ENCODE measurements around the gene PGAP6. TPM values are rescaled to one million over a fixed set of nuclear protein-coding genes. Genes with fewer than 3 reads are reported as not detected.
"Not testable (repeated sequence)": the region's sequence is repeated elsewhere in the genome, so short reads cannot be mapped to it uniquely, and the experiment has no call there.

PGAP6 gene
- total RNA-seq, 1 donor from 2014 or later = 66.6 TPM

DNA sequence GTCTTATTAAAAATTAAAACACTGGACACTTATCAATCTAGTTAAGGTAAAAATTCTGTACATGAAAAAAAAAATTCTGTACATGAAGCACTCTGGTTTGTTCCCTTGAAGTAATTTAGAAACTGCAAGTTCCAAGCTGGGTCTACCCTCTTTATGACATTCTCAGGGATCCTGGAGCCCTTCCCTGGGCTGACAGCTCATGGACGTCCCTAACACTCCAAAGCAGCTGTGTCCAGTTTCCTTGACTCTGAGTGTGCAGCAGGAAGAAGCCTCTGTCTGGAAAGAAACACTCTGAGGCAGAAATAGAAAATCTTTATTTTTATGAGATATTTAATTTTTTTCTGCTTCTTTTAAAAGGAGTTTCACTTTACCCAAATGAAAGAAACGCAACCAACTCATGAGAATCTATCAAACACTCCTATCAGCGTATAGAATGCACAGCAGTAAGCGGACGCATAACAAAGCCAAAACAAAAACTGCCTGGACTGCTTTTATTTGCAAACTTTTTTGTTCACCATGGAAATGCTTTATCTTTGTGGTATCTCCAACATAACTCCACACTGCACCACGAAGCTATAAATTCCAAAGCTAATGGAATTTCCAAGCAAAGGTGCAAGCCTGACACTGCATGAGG lies 50.5 kb downstream of the PGAP6 start:
- DNase-seq (ENCODE audit: low read depth in 2 of 2) = not testable (repeated sequence)

- DNase-seq (ENCODE audit: low read depth in 2 of 2) = no peak
Measured at GRCh38 chr16:330741-331140, 51.0 kb downstream of the PGAP6 start.

DNA sequence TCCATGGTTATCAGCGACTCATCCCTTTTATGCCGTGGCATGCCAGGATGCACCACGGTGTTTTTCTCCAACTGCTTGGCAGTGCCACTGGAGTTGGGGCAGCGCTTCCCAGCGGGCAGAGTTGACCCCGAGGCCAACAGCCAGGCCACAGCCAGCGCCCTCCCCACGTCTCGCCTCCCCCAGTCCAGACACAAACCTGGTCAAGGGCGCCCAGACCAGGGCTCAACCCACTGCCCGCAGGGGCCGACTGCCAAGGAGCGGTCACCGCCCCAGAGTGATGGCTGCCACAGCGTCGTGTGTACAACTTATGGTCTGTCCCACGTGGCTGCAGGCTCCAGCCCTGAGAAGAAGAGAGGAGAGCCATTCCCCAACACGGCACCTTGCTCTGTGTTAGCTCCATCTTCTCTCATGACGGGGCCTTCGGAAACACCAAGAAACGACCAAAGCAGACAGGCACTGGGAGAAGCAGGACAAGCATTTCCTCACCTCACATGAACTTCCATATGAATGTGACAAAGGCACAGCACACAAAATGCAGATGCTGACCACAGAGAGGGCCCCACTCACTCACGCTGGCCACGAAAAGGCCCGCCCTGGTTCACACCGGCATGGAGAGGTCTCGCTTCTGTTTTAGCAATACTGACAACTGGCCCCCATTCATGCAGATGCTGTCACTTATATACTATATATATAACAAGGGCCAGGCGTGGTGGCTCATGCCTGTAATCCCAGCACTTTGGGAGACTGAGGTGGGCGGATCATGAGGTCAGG lies 56.2 kb downstream of the PGAP6 start:
- no peak for DNase-seq (ENCODE audit: low read depth in 2 of 2)

- peak in 1 of 2 donors; percentile 15 for DNase-seq (ENCODE audit: low read depth in 2 of 2)
Measured at GRCh38 chr16:324451-325334, 57.1 kb downstream of the PGAP6 start.

GRCh38 chr16:324201-324450 lies 57.7 kb downstream of the PGAP6 start:
- no peak for DNase-seq (ENCODE audit: low read depth in 2 of 2)

DNA sequence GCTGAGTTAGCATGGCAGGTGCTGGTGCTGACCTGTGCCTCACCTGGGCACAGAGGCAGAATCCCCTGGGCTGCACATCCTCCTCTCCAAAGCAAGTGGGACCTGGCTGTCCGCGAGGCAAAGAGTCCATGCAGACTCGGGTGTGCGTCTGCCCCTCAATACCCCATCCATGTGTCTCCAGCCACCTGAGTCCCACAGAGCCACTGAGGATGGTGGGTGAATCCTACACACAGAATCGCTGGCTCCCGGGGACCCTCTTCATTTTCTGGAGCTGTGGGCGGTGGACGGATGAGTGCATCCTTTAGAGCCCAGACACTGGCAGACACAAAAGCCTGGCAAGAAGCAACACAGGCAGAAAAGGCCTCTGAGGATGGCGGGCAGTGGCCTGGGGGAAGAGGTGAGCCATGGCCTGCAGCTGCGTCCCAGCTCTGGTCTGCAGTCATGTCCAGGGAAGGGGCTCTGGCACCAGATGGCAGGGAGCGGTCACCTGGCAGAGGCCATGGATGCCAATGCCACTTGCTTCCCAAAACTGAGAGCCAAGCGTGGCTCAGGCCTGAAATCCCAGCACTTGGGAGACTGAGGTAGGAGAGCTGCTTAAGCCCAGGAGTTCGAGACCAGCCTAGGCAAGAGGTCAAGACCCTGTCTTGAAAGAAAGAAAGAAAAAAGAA lies 59.2 kb downstream of the PGAP6 start:
- DNase-seq (ENCODE audit: low read depth in 2 of 2) = no peak

- no peak for DNase-seq (ENCODE audit: low read depth in 2 of 2)
Measured at GRCh38 chr16:321532-321931, 60.2 kb downstream of the PGAP6 start.

Other genes with a start within 250 kb of the PGAP6 start
- 3.2 and 8.0 TPM in 2 replicates for gene NPRL3, start 243.3 kb downstream of the PGAP6 start, total RNA-seq
- gene HBZ, start 229.3 kb downstream of the PGAP6 start, total RNA-seq = not detected in 2 replicates
- gene HBM, start 216.0 kb downstream of the PGAP6 start, total RNA-seq = not detected in 2 replicates
- 0.51 TPM in 1 of 2 replicates, not detected in the other for gene HBA2, start 209.1 kb downstream of the PGAP6 start, total RNA-seq
- not detected in 2 replicates for gene HBA1, start 205.3 kb downstream of the PGAP6 start, total RNA-seq
- gene HBQ1, start 201.5 kb downstream of the PGAP6 start, total RNA-seq = 0.63 and 1.4 TPM in 2 replicates
- gene LUC7L, start 152.5 kb downstream of the PGAP6 start, total RNA-seq = 27.6 and 31.2 TPM in 2 replicates
- 33.1 and 58.9 TPM in 2 replicates for gene FAM234A, start 147.2 kb downstream of the PGAP6 start, total RNA-seq
- gene RGS11, start 106.0 kb downstream of the PGAP6 start, total RNA-seq = 0.26 and 0.38 TPM in 2 replicates
- 0.13 TPM in 1 of 2 replicates, not detected in the other for gene ARHGDIG, start 101.4 kb downstream of the PGAP6 start, total RNA-seq
- gene PDIA2, start 98.8 kb downstream of the PGAP6 start, total RNA-seq = under 0.01 TPM in 1 of 2 replicates, not detected in the other
- 13.6 and 19.7 TPM in 2 replicates for gene AXIN1, start 29.3 kb downstream of the PGAP6 start, total RNA-seq
- 60.3 and 77.0 TPM in 2 replicates for gene MRPL28, start 11.4 kb downstream of the PGAP6 start, total RNA-seq
- 45.4 and 50.3 TPM in 2 replicates for gene NME4, start 15.2 kb upstream of the PGAP6 start, total RNA-seq
- 11.4 and 19.2 TPM in 2 replicates for gene DECR2, start 19.9 kb upstream of the PGAP6 start, total RNA-seq
- 19.0 and 48.9 TPM in 2 replicates for gene RAB11FIP3, start 43.7 kb upstream of the PGAP6 start, total RNA-seq
- 18.9 and 31.5 TPM in 2 replicates for gene CAPN15, start 145.7 kb upstream of the PGAP6 start, total RNA-seq
- not detected in 2 replicates for gene PRR35, start 178.4 kb upstream of the PGAP6 start, total RNA-seq
- gene NHLRC4, start 185.0 kb upstream of the PGAP6 start, total RNA-seq = 1.3 and 3.0 TPM in 2 replicates
- 12.3 and 28.8 TPM in 2 replicates for gene PIGQ, start 188.0 kb upstream of the PGAP6 start, total RNA-seq
- gene RAB40C, start 208.1 kb upstream of the PGAP6 start, total RNA-seq = 9.2 and 12.9 TPM in 2 replicates
- under 0.01 and 0.13 TPM in 2 replicates for gene WFIKKN1, start 249.0 kb upstream of the PGAP6 start, total RNA-seq